ENCODE results near the gene GLT6D1. TPM values are rescaled to one million over a fixed set of nuclear protein-coding genes. Genes with fewer than 3 reads are reported as not detected.

The GLT6D1 gene
- total RNA-seq, 2 experiments from 2014 or later, result not detected

- ATAC-seq, result no peak
- H3K27ac Mint-ChIP-seq, result no peak overlapping the region
- no peak overlapping the region for H3K4me3 Mint-ChIP-seq
- ChIA-PET POLR2A (no interaction called here), CTCF (no interaction called here)
- no peaks in the 10 kb centered on the region for H3K4me1 Mint-ChIP-seq (ENCODE audit: low read depth)
- DNase-seq, result peak; percentile 4
- no peaks in the 10 kb centered on the region for H3K9me3 Mint-ChIP-seq (ENCODE audit: insufficient read depth)
- no peaks in the 10 kb centered on the region for H3K27me3 Mint-ChIP-seq (ENCODE audit: low read depth)
- H3K36me3 Mint-ChIP-seq (ENCODE audit: low read depth), result no peaks in the 10 kb centered on the region
These were observed 30.9 kb downstream of the GLT6D1 start for GRCh38 chr9:135608294-135608998.

GRCh38 chr9:135607401-135608293, 31.7 kb downstream of the GLT6D1 start:
- POLR2A ChIA-PET, result no interaction called here
- Mint-ChIP-seq H3K4me1 (ENCODE audit: low read depth) (no peaks in the 10 kb centered on the region), H3K27ac (no peak overlapping the region), H3K9me3 (ENCODE audit: insufficient read depth) (no peaks in the 10 kb centered on the region), H3K27me3 (ENCODE audit: low read depth) (no peaks in the 10 kb centered on the region), H3K4me3 (no peak overlapping the region), H3K36me3 (ENCODE audit: low read depth) (no peaks in the 10 kb centered on the region)
- DNase-seq (peak; percentile 9), ATAC-seq (no peak)
- CTCF ChIA-PET, result no interaction called here

- Mint-ChIP-seq H3K4me1 (ENCODE audit: low read depth) (no peaks in the 10 kb centered on the region), H3K27ac (no peak overlapping the region), H3K27me3 (ENCODE audit: low read depth) (no peaks in the 10 kb centered on the region), H3K36me3 (ENCODE audit: low read depth) (no peaks in the 10 kb centered on the region), H3K9me3 (ENCODE audit: insufficient read depth) (no peaks in the 10 kb centered on the region), H3K4me3 (no peak overlapping the region)
- ChIA-PET POLR2A (no interaction called here), CTCF (no interaction called here)
- DNase-seq (no peak), ATAC-seq (no peak)
These were observed 32.5 kb downstream of the GLT6D1 start for GRCh38 chr9:135606885-135607259.

- Mint-ChIP-seq H3K4me1 (ENCODE audit: low read depth) (no peaks in the 10 kb centered on the region), H3K27ac (no peak overlapping the region), H3K27me3 (ENCODE audit: low read depth) (peaks cover 3% of the 10 kb centered on the region), H3K9me3 (ENCODE audit: insufficient read depth) (no peaks in the 10 kb centered on the region), H3K4me3 (no peak overlapping the region), H3K36me3 (ENCODE audit: low read depth) (no peaks in the 10 kb centered on the region)
- DNase-seq, result no peak
- ChIA-PET CTCF (no interaction called here), POLR2A (no interaction called here)
- no peak for ATAC-seq
These were observed 34.0 kb downstream of the GLT6D1 start for GRCh38 chr9:135605238-135605781.

GRCh38 chr9:135604437-135605237, 34.7 kb downstream of the GLT6D1 start:
- no peak for DNase-seq

GRCh38 chr9:135602789-135603481, 36.4 kb downstream of the GLT6D1 start:
- Mint-ChIP-seq H3K36me3 (ENCODE audit: low read depth) (no peaks in the 10 kb centered on the region), H3K4me1 (ENCODE audit: low read depth) (no peaks in the 10 kb centered on the region), H3K9me3 (ENCODE audit: insufficient read depth) (no peaks in the 10 kb centered on the region), H3K27ac (no peak overlapping the region), H3K4me3 (no peak overlapping the region), H3K27me3 (ENCODE audit: low read depth) (peaks cover 11% of the 10 kb centered on the region)
- POLR2A ChIA-PET, result no interaction called here
- CTCF ChIA-PET, result interaction anchor here (1.1 to 1.6 kb wide), 3 partner anchors 10 to 104 kb away, joined by 3 to 6 read pairs (median 3); no protein-coding TSS in a partner anchor
- ATAC-seq, result peak; percentile 49
- peak; percentile 63 for DNase-seq

More at GRCh38 chr9:135604437-135605237, 34.7 kb downstream of the GLT6D1 start:
- H3K9me3 Mint-ChIP-seq (ENCODE audit: insufficient read depth), result no peaks in the 10 kb centered on the region
- POLR2A ChIA-PET, result no interaction called here
- ATAC-seq, result no peak
- CTCF ChIA-PET, result interaction anchor here (1.6 kb wide), 1 partner anchor 18 kb away, joined by 6 read pairs; no protein-coding TSS in a partner anchor
- H3K4me1 Mint-ChIP-seq (ENCODE audit: low read depth), result no peaks in the 10 kb centered on the region
- H3K27ac Mint-ChIP-seq, result no peak overlapping the region
- no peak overlapping the region for H3K4me3 Mint-ChIP-seq
- peaks cover 6% of the 10 kb centered on the region for H3K27me3 Mint-ChIP-seq (ENCODE audit: low read depth)
- H3K36me3 Mint-ChIP-seq (ENCODE audit: low read depth), result no peaks in the 10 kb centered on the region

- Mint-ChIP-seq H3K9me3 (ENCODE audit: insufficient read depth) (no peaks in the 10 kb centered on the region), H3K27me3 (ENCODE audit: low read depth) (peaks cover 12% of the 10 kb centered on the region), H3K27ac (no peak overlapping the region), H3K36me3 (ENCODE audit: low read depth) (no peaks in the 10 kb centered on the region), H3K4me1 (ENCODE audit: low read depth) (no peaks in the 10 kb centered on the region), H3K4me3 (no peak overlapping the region)
- POLR2A ChIA-PET, result no interaction called here
- ATAC-seq (no peak), DNase-seq (no peak)
- CTCF ChIA-PET, result interaction anchor here (1.2 kb wide), 1 partner anchor 103 kb away, joined by 3 read pairs; no protein-coding TSS in a partner anchor
These were observed 37.4 kb downstream of the GLT6D1 start for GRCh38 chr9:135601988-135602387.

GRCh38 chr9:135600296-135600817, 39.0 kb downstream of the GLT6D1 start:
- Mint-ChIP-seq H3K36me3 (ENCODE audit: low read depth) (no peaks in the 10 kb centered on the region), H3K4me3 (no peak overlapping the region), H3K4me1 (ENCODE audit: low read depth) (no peaks in the 10 kb centered on the region), H3K9me3 (ENCODE audit: insufficient read depth) (no peaks in the 10 kb centered on the region), H3K27ac (no peak overlapping the region), H3K27me3 (ENCODE audit: low read depth) (peaks cover 17% of the 10 kb centered on the region)
- ATAC-seq (no peak), DNase-seq (no peak)
- POLR2A ChIA-PET, result no interaction called here
- CTCF ChIA-PET, result no interaction called here

GRCh38 chr9:135596211-135596610, 43.1 kb downstream of the GLT6D1 start:
- ChIA-PET POLR2A (no interaction called here), CTCF (no interaction called here)

GRCh38 chr9:135592625-135593024, 46.7 kb downstream of the GLT6D1 start:
- no peaks in the 10 kb centered on the region for H3K4me1 Mint-ChIP-seq (ENCODE audit: low read depth)
- H3K27ac Mint-ChIP-seq, result no peak overlapping the region
- H3K9me3 Mint-ChIP-seq (ENCODE audit: insufficient read depth), result no peaks in the 10 kb centered on the region
- H3K4me3 Mint-ChIP-seq, result no peak overlapping the region
- no peak for DNase-seq
- H3K36me3 Mint-ChIP-seq (ENCODE audit: low read depth), result no peaks in the 10 kb centered on the region
- ChIA-PET POLR2A (no interaction called here), CTCF (interaction anchor here (1.0 kb wide), 1 partner anchor 11 kb away, joined by 3 read pairs; no protein-coding TSS in a partner anchor)
- no peak for ATAC-seq
- H3K27me3 Mint-ChIP-seq (ENCODE audit: low read depth), result peaks cover 4% of the 10 kb centered on the region

More at GRCh38 chr9:135596211-135596610, 43.1 kb downstream of the GLT6D1 start:
- Mint-ChIP-seq H3K36me3 (ENCODE audit: low read depth) (no peaks in the 10 kb centered on the region), H3K4me3 (no peak overlapping the region), H3K27me3 (ENCODE audit: low read depth) (peaks cover 17% of the 10 kb centered on the region), H3K27ac (no peak overlapping the region), H3K9me3 (ENCODE audit: insufficient read depth) (no peaks in the 10 kb centered on the region), H3K4me1 (ENCODE audit: low read depth) (no peaks in the 10 kb centered on the region)
- no peak for ATAC-seq
- DNase-seq, result no peak

GRCh38 chr9:135592331-135592590, 47.1 kb downstream of the GLT6D1 start:
- Mint-ChIP-seq H3K36me3 (ENCODE audit: low read depth) (no peaks in the 10 kb centered on the region), H3K27me3 (ENCODE audit: low read depth) (peaks cover 4% of the 10 kb centered on the region), H3K4me1 (ENCODE audit: low read depth) (no peaks in the 10 kb centered on the region), H3K27ac (no peak overlapping the region), H3K4me3 (no peak overlapping the region), H3K9me3 (ENCODE audit: insufficient read depth) (no peaks in the 10 kb centered on the region)
- POLR2A ChIA-PET, result no interaction called here
- CTCF ChIA-PET, result no interaction called here
- ATAC-seq (no peak), DNase-seq (no peak)

Measured in activated CD8-positive, alpha-beta T cell treated with anti-CD3 and anti-CD28 coated beads, Interleukin-2, amount 10 ng/mL, durations not matched to agents 7 days and 5 days (primary cell).